PC-3 (cell line): ENCODE data around the gene C3orf62.

ENCODE experiments used
- CTCF ChIP-seq: fragments of 300-600 bp; sonication (generic); conservative IDR thresholded peaks from 2 replicates; pipeline ENCODE4 v1.5.1; 2017; ENCODE audit warnings: antibody characterized with exemption, low read depth, mild to moderate bottlenecking, low read length
- EZH2phosphoT487 ChIP-seq: fragments of 300-600 bp; sonication (generic); IDR thresholded peaks from 2 replicates; pipeline ENCODE4 v1.6.1; 2018; ENCODE audit warnings: mild to moderate bottlenecking, antibody characterized with exemption, low read length, borderline replicate concordance

GRCh38 chr3:49255112-49255511, 21.9 kb downstream of the C3orf62 start:
- TF ChIP-seq CTCF: no peak
- no peak for TF ChIP-seq EZH2phosphoT487
